Daoy (cell line): ENCODE measurements around the gene ATP8B1. TPM values are rescaled to one million over a fixed set of nuclear protein-coding genes. Genes with fewer than 3 reads are reported as not detected.
A peak's percentile ranks its signal among the peaks of the same experiment; 100 is the strongest.
"Not testable (repeated sequence)": the region's sequence is repeated elsewhere in the genome, so short reads cannot be mapped to it uniquely, and the experiment has no call there.

Source experiments
- DNase-seq: peaks from one replicate; pipeline ENCODE4 v3.0.0-alpha.2; 2015; ENCODE audit warnings: low read depth
- total RNA-seq: library from RNA; depleted of rRNA; stranded (reverse); fragments of >200 nt; shearing (Covaris generic); gene quantifications from 2 replicates; pipeline ENCODE4 v1.2.3, GENCODE V29; 2014

ATP8B1 gene
- total RNA-seq, 1 experiment from 2014 or later: 7.5 TPM

GRCh38 chr18:57727952-57728807 lies 74.9 kb downstream of the ATP8B1 start:
- no peak for DNase-seq

- DNase-seq: not testable (repeated sequence)
These were observed 83.7 kb downstream of the ATP8B1 start for GRCh38 chr18:57719211-57719935.

GRCh38 chr18:57716549-57716948 lies 86.6 kb downstream of the ATP8B1 start:
- no peak for DNase-seq

- no peak for DNase-seq
These were observed 87.4 kb downstream of the ATP8B1 start for GRCh38 chr18:57715671-57716070.

- DNase-seq: no peak
These were observed 88.0 kb downstream of the ATP8B1 start for GRCh38 chr18:57715073-57715472.

GRCh38 chr18:57710226-57710625 lies 92.9 kb downstream of the ATP8B1 start:
- no peak for DNase-seq

GRCh38 chr18:57709335-57709734 lies 93.8 kb downstream of the ATP8B1 start:
- no peak for DNase-seq

- DNase-seq: no peak
These were observed 94.8 kb downstream of the ATP8B1 start for GRCh38 chr18:57708288-57708687.

GRCh38 chr18:57705832-57706595 lies 97.1 kb downstream of the ATP8B1 start:
- DNase-seq: no peak

GRCh38 chr18:57705011-57705410 lies 98.1 kb downstream of the ATP8B1 start:
- no peak for DNase-seq

- peak; percentile 10 for DNase-seq
These were observed 104.4 kb downstream of the ATP8B1 start for GRCh38 chr18:57698571-57699276.

- no peak for DNase-seq
These were observed 105.7 kb downstream of the ATP8B1 start for GRCh38 chr18:57697426-57697825.

- DNase-seq: no peak
These were observed 106.8 kb downstream of the ATP8B1 start for GRCh38 chr18:57696271-57696670.

- DNase-seq: no peak
These were observed 111.8 kb downstream of the ATP8B1 start for GRCh38 chr18:57691363-57691762.

GRCh38 chr18:57687970-57688369 lies 115.1 kb downstream of the ATP8B1 start:
- DNase-seq: no peak

GRCh38 chr18:57683470-57683869 lies 119.6 kb downstream of the ATP8B1 start:
- DNase-seq: no peak

GRCh38 chr18:57677262-57678211 lies 125.6 kb downstream of the ATP8B1 start:
- no peak for DNase-seq

- no peak for DNase-seq
These were observed 128.2 kb downstream of the ATP8B1 start for GRCh38 chr18:57674891-57675290.

- no peak for DNase-seq
These were observed 133.1 kb downstream of the ATP8B1 start for GRCh38 chr18:57670046-57670445.

- DNase-seq: no peak
These were observed 135.1 kb downstream of the ATP8B1 start for GRCh38 chr18:57668021-57668420.
